Measurements from ENCODE around the gene PRKACB.
A peak's percentile ranks its signal among the peaks of the same experiment; 100 is the strongest.
"Not testable (repeated sequence)": the region's sequence is repeated elsewhere in the genome, so short reads cannot be mapped to it uniquely, and the experiment has no call there.

Gene PRKACB

DNA sequence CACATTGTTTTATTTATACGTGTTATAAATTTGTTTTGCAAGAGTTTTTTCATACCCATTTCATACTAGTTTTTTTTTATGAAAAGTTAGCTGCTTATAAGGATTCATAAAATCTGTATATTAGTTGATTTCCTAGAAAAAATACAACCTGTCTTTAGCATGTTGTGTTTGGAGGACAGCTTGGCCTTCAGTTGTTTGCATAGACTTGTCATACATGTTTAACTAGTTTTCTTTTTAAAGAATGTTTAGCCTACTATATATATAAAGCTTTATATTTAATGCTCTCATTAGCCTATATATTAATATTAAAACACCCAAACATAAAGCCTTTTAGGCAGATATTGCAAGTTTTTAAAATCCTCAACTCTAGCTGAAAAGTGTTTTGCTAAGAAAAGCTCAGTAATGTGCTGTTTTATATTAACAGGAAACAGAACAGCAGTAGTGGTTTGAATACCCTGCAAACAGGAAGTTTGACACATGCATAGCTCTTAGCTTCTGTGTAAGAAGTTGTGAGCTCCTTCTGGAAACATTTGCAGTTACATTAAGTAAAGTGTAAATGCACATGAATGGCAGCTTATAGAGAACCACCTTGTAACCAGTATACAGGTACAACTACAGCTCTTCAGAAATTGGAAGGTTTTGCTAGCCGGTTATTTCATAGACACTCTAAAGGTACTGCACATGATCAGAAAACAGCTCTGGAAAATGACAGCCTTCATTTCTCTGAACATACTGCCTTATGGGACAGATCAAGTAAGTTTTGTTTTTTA, at the start of gene PRKACB:
TSS of gene PRKACB (plus strand) at position 476 of the 770 bp plus-strand sequence. CDS start at position 567, 91 bp downstream.
- peak; percentile 88 for DNase-seq

GRCh38 chr1:84095308-84095707, 48.8 kb upstream of the PRKACB start:
- no peak for DNase-seq

DNA sequence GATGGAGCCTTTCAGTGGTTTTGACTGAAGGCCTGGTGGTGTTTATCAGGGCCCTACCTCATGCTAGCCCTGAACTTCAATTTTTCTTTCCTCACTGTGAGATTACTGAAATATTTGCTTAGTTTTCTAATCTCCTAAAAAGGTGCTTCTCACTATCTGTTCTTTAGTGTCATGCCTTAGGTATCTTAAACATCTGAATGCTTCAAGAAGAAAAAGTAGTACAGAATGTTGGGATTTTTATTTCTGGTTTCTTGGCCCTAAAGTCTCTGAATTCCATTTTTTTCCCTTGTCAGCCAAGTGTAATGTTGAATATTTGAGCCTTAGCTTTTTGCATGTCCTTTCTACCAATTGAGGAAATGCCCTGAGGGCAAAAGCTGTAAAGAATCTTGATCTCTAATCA, 47.9 kb upstream of the PRKACB start:
- no peak for DNase-seq

DNA sequence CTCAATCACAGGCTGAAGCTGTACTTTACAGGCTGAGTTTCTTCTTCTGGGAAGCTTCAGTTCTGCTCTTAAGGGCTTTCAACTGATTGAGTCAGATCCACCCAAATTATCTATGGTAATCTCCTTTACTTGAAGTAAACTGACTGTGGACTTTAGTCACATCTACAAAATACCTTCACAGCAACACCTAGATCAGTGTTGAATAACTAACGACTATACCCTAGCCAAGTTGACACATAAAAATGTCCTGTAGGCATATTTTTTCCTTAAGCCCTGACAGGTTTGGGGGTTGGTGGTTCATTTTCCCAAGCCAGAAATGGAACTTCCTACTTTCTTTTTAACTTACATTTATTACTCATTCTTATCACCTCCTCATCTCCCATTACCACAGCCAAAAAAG, 42.9 kb upstream of the PRKACB start:
- DNase-seq: peak; percentile 58

GRCh38 chr1:84103197-84103992, 40.7 kb upstream of the PRKACB start:
- peak; percentile 93 for DNase-seq

DNA sequence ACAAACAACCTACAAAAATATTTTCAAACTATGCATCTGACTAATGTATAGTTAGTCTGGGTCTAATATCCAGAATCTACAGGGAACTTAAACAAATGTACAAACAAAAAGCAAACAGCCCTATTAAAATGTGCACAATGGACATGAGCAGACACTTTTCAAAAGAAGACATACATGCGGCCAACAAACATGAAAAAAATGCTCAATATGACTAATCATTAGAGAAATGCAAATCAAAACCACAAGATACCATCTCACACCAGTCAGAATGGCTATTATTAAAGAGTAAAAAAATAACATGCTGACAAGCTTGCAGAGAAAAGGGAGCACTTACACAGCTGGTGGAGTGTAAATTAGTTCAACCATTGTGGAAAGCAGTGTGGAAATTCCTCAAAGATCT, 36.5 kb upstream of the PRKACB start:
- DNase-seq: not testable (repeated sequence)

DNA sequence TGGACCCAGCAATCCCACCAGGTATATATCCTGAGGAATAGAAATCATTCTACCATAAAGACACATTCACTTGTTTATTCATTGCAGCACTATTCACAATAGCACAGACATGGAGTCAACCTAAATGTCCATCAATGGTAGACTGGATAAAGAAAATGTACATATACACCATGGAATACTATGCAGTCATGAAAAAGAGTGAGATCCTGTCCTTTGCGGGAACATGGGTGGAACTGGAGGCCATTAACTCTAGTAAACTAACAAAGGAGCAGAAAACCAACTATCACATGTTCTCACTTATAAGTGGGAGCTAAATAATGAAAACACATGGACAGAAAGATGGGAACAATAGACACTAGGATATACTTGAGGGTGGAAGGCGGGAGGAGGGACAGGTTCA, 36.1 kb upstream of the PRKACB start:
- no peak for DNase-seq

GRCh38 chr1:84108900-84109578, 35.0 kb upstream of the PRKACB start:
- DNase-seq: peak; percentile 54

- DNase-seq: peak; percentile 16
Measured at GRCh38 chr1:84110629-84111028, 33.4 kb upstream of the PRKACB start.

GRCh38 chr1:84116558-84116957, 27.5 kb upstream of the PRKACB start:
- DNase-seq: peak; percentile 82

DNA sequence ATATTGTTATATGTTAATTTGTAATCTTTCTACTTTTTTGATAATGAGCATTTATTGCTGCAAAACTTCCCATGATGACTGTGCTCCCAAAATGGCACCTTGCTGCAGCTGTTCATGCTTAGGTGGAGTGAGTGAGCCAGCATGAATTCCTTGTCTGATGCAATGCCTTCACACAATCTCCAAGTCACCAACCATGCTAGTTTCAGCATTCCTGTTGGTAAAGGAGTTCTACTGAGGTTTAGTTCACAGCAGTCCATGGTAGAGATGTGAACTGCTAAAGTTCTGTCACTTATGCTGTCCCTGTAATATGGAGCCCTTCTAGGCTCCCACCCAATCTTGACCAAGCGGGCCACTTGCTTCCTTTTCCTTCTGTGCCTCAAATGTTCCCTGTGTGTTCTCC, 26.2 kb upstream of the PRKACB start:
- DNase-seq: peak; percentile 21

- peak; percentile 56 for DNase-seq
Measured at GRCh38 chr1:84121360-84121759, 22.7 kb upstream of the PRKACB start.

- DNase-seq: peak; percentile 85
Measured at GRCh38 chr1:84122780-84123382, 21.2 kb upstream of the PRKACB start.

- no peak for DNase-seq
Measured at GRCh38 chr1:84133479-84133878, 10.6 kb upstream of the PRKACB start.

- no peak for DNase-seq
Measured at GRCh38 chr1:84135341-84135740, 8.7 kb upstream of the PRKACB start.

DNA sequence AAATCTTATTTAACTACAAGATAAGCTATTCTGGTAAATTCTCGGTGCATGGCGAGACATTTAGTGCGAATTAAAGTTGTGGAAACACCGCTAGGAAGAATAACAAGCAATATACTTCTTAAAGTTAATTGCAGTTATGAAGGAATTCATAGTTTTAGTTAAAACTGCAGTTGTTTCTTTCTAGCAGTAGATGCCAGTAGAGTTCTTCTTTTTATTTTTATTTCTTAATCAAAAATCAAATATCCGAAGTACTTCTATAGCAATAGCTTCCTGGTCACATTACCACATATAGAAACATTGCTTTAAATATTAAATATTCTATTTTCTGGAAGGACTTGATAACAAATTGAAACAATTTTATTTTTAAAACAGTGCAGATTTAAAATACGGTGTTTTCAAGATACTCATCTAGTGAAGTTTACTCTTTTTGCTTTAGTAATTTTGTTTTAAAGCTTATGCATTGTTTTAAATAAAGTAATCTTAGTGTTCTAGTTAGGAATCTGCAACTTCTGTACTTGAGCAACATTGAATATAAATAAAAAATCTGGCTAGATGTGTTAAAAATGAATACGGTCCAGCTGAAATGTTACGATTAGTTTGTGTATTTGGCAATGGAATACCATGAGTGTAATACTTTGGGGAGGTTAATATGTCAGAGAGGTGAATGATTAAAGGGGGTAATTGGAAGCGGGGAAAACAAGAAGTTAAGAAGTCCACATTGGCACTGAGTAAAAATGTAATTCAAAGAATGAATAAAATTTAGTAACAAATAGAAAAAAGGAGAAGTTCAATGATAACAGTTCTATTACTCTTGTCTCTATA, 2.7 kb upstream of the PRKACB start:
- DNase-seq: peak; percentile 76

DNA sequence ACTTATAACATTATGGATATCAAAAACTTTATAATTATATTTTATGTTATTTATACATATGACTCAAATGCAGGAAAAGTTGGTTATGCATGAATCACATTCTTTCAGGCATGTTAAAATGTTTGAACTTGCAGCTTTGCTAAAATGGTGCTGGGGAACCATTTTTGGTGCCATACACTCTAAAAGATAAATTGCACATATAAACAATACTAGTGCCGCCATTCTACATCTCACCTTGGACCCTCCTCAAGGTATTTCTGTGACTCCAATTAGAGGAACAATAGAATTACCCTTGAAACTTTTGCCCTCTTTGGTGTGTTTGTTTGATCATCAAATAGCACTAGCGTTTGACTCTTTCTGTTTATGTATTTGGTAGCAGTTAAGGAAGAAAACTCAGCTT, 997 bp downstream of the PRKACB start:
- peak; percentile 76 for DNase-seq

DNA sequence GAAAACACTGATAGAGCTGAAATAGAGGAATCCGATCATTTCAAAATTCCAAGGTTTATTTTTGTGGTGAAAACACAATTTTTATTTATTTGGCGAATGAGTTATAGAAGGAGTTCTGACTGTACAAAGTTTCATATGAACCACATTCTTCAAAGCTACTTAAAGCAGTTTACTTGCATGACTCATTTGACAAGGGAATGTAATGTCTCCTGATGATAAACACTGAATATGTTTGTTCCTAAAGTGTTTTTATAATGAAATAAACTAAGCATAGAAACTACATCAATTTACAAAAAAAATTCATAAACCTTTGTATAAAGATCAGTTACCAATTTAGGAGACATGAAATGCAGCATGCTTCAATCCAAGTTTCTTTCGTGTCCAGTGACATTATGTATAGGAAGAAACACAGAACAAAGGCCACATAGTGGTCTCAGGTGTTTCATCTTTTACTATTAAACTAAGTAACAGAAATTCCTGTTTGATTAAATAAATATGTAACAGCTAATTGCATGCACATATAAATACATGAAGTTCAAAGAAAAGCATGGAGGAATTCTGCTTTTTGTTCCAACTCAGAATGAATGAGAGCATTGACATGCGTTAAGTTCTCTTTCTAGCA, 2.5 kb downstream of the PRKACB start:
- peak; percentile 61 for DNase-seq

DNA sequence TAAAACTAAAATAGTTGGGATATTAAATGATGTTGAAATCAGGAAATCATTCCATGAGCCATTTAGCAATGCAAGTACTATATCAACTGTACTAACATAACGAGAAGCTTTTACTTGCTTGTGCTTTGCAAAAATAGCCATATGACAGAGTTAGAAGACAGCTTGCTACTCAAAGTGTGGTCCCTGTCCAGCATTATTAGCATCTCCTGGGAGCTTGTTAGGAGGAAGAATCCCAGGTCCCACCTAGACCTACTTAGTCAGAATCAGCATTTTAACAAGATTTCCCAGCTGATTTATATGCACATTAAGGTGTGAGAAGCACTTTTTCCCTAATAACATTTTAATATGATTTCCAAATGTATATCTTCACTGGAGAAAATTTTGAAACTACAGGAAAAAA, 4.7 kb downstream of the PRKACB start:
- no peak for DNase-seq

DNA sequence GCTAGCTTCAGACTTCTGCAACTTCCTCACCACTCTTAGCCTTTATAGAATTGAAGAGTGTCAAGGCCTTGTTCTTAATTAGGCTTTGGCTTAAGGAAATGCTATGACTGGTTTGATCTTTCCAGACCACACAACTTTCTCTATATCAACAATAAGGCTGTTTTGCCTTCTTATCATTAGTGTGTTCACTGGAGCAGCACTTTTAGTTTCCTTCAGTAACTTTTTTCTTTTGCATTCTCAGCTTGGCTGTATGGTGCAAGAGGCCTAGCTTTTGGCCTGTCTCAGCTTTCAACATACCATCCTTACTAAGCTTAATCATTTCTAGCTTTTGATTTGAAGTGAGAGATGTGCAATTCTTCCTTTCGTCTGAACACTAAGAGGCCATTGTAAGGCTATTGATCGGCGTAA, 8.6 kb downstream of the PRKACB start:
- no peak for DNase-seq

GRCh38 chr1:84155517-84155916, 11.4 kb downstream of the PRKACB start:
- no peak for DNase-seq

DNA sequence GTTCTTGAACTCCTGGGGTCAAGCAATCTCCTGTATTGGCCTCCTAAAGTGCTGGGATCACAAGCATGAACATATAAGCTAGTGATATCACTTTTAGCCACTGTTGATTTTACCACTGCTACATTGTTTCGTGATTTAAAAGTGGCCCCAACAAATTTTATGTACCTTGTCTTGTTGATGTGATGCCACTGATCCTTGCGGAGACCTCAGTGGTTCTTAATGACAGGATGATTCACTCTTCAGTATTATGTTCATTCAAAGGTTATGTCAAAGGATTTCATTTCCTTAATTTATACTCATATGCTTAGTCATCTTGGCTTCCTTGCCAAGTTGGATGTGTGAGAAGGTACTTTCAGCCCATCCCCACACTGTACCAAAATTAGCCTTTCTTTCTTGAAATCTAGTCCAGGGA, 12.1 kb downstream of the PRKACB start:
- peak; percentile 35 for DNase-seq
